ENCODE results near the gene FNBP1.
A peak's percentile ranks its signal among the peaks of the same experiment; 100 is the strongest.

DNA sequence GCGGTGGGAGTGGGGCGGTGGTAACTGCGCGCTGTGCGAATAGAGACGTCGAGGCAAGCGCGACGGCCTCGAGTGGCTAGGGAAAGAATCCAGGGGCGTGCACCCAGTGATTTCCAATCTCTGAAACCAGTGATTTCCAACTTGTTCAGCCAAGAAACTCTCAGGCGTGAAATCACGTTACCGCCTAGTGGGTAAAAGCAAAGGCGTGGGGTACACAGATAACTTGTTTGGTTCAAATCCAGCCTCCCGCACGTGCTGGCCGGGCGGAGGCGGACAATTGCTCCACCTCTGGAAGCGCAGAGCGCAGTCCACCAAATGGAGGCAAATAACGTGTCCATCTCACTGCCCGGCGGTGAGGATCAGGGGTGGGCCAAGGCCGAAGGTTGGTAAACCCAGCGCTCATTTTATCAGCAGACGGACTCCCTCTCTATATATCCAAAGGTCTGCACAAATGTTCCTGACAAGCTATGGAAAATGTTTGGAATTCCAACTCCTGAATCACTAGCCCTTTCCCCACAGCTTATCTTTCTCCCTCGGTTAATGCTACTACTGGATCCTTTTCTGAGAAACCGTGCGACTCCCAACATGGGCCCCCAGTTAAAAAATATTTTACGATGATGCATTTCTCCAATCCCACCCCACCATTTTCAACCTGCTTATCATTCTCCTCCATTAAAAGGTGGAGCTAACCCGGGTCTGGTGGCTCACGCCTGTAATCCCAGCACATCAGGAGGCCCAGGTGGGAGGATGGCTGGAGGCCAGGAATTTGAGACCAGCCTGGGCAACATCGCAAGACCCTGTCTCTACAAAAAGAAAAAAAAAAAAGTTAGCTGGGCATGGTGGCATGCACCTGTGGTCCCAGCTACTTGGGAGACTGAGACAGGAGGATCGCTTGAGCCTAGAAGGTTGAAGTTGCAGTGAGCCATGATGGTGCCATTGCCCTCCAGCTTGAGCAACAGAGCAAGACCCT lies 950 bp upstream of the FNBP1 start:
- no peak for TF ChIP-seq POLR2AphosphoS5 (IDR thresholded peaks at IDR 0.05; ENCODE audit: low read depth, low read length)
- no peak for TF ChIP-seq CEBPB (IDR thresholded peaks at IDR 0.05; ENCODE audit: low read depth, low read length)
- no peak for TF ChIP-seq TCF12 (IDR thresholded peaks at IDR 0.05; ENCODE audit: low read depth, low read length)
- TF ChIP-seq YY1 (IDR thresholded peaks at IDR 0.05; ENCODE audit: low read depth, low read length) = no peak
- TF ChIP-seq JUND (IDR thresholded peaks at IDR 0.05; ENCODE audit: low read length) = no peak
- TF ChIP-seq SIX5 (IDR thresholded peaks at IDR 0.05; ENCODE audit: low read depth, low read length) = no peak
- TF ChIP-seq EZH2 (IDR thresholded peaks at IDR 0.05; ENCODE audit: low read depth, low read length, severe bottlenecking) = peak; percentile 41
- TF ChIP-seq, protein P1, sequence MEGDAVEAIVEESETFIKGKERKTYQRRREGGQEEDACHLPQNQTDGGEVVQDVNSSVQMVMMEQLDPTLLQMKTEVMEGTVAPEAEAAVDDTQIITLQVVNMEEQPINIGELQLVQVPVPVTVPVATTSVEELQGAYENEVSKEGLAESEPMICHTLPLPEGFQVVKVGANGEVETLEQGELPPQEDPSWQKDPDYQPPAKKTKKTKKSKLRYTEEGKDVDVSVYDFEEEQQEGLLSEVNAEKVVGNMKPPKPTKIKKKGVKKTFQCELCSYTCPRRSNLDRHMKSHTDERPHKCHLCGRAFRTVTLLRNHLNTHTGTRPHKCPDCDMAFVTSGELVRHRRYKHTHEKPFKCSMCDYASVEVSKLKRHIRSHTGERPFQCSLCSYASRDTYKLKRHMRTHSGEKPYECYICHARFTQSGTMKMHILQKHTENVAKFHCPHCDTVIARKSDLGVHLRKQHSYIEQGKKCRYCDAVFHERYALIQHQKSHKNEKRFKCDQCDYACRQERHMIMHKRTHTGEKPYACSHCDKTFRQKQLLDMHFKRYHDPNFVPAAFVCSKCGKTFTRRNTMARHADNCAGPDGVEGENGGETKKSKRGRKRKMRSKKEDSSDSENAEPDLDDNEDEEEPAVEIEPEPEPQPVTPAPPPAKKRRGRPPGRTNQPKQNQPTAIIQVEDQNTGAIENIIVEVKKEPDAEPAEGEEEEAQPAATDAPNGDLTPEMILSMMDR (IDR thresholded peaks at IDR 0.05; ENCODE audit: control extremely low read depth in 1 of 3, insufficient read depth in 1 of 3, low read depth in 1 of 3, low read length in 3 of 3) = peak in 1 of 3 experiments; percentile 7; a peak in 1 of 4 replicates
- 0 out of 4 replicates have a peak, but pooled peaks of 1 of the 2 experiments have one; percentile 8 for TF ChIP-seq RAD21 (IDR thresholded peaks at IDR 0.05 in 1 of 2, conservative IDR thresholded peaks at IDR 0.05 in 1 of 2; ENCODE audit: low read depth in 2 of 2, low read length in 2 of 2)
- no peak for TF ChIP-seq ASH2L (IDR thresholded peaks at IDR 0.05; ENCODE audit: low read length)
- TF ChIP-seq TAF1 (IDR thresholded peaks at IDR 0.05; ENCODE audit: low read depth, low read length) = no peak
- no peak for TF ChIP-seq CTBP2 (IDR thresholded peaks at IDR 0.05; ENCODE audit: borderline replicate concordance, insufficient read depth, insufficient read length, low read length)
